ENCODE data around the gene PLEKHN1.

- TF ChIP-seq CTCF (conservative IDR thresholded peaks at IDR 0.05; ENCODE audit: low read length), result no peak
- TF ChIP-seq EZH2phosphoT487 (IDR thresholded peaks at IDR 0.05; ENCODE audit: borderline replicate concordance, low read depth, low read length), result no peak
Observed at GRCh38 chr1:927748-928147, 38.5 kb upstream of the PLEKHN1 start.
